Measurements from ENCODE around the gene LNP1. TPM values are rescaled to one million over a fixed set of nuclear protein-coding genes. Genes with fewer than 3 reads are reported as not detected.
A peak's percentile ranks its signal among the peaks of the same experiment; 100 is the strongest.

The LNP1 gene
- total and polyA plus RNA-seq, 2 of the 8 experiments (the other 6 are each of a cell fraction or from before 2014, with no cell fraction given), result 6.6 to 8.7 TPM

DNA sequence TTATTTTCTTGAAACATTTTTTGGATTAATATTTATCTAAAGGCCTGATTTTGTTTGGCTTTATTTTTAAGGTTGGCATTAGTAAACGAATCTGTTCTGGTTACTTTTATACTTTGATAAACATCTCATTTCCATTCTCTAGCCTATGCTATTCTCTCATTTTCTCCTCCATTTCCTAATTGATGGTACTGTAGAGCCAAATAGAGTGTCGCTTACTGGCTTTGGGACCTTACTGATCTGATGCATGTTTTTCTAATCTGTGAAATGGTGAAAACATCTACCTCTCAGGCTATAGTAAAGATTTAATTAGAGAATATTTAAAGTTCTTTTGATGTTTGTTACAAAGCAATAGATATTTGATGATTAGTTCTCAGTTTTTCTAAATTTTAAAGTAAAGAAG is 1.6 kb downstream of the LNP1 start:
- ChIA-PET CTCF (ENCODE audit: partially characterized antibody) (interaction anchor here (1.6 to 2.3 kb wide), 3 partner anchors 16 to 60 kb away, joined by 3 to 7 read pairs (median 6); no protein-coding TSS in a partner anchor), POLR2A (ENCODE audit: partially characterized antibody) (interaction anchor here (1.6 to 5.9 kb wide), 9 partner anchors 9 to 307 kb away, joined by 3 to 58 read pairs (median 14); partner anchors contain the start of genes NIT2, TFG and TMEM45A)
- Histone ChIP-seq H2BK120ac (replicated peaks; ENCODE audit: low read depth, low read length) (no peak overlapping the region), H3K9ac (replicated peaks in 1 of 4; ENCODE audit: extremely low read depth in 1 of 4, low read depth in 3 of 4, low read length in 3 of 4) (peak overlapping the region; percentile 21 to 93 (median 68); a peak in 4 of 7 replicates), H2AK5ac (ENCODE audit: low read depth, low read length) (no peak overlapping the region), H3K23ac (ENCODE audit: insufficient read length) (no peak overlapping the region), H2BK15ac (ENCODE audit: low read length) (no peak overlapping the region), H4K91ac (replicated peaks; ENCODE audit: insufficient read length, low read length) (no peak overlapping the region), H2AFZ (ENCODE audit: low read length) (no peak overlapping the region), H3K14ac (ENCODE audit: insufficient read length) (no peak overlapping the region), H4K8ac (ENCODE audit: extremely low read depth, insufficient read depth, low read length) (no peak overlapping the region), H4K5ac (ENCODE audit: insufficient read length, low read depth, low read length) (peak overlapping the region; percentile 28), H3K4me1 (replicated peaks in 1 of 4; ENCODE audit: control insufficient read depth in 3 of 4, insufficient read depth in 4 of 4, low read length in 3 of 4) (peaks cover 0 to 3% (median under 1%) of the 10 kb centered on the region in 4 experiments; a peak in 3 of 7 replicates), H3K4ac (replicated peaks; ENCODE audit: insufficient read length, low read depth, low read length) (no peak overlapping the region), H3K56ac (replicated peaks; ENCODE audit: insufficient read length, low read depth, low read length) (no peak overlapping the region), H3K4me3 (ENCODE audit: extremely low read depth in 1 of 4, insufficient read depth in 2 of 4, low read depth in 3 of 4, low read length in 4 of 4) (peak overlapping the region; percentile 59 to 96 (median 84)), H3K18ac (ENCODE audit: extremely low read depth, low read length) (no peak overlapping the region), H3K79me1 (ENCODE audit: low read depth, low read length) (no peaks in the 10 kb centered on the region), H2BK5ac (ENCODE audit: low read depth, low read length) (no peak overlapping the region), H3K27ac (ENCODE audit: low read depth, low read length) (no peak overlapping the region), H4K20me1 (replicated peaks in 1 of 2; ENCODE audit: control insufficient read depth in 1 of 2, insufficient read depth in 2 of 2, low read length in 2 of 2) (peaks cover 12% of the 10 kb centered on the region in 2 experiments), H3K23me2 (ENCODE audit: low read depth, low read length) (peaks cover 16% of the 10 kb centered on the region), H3K27me3 (replicated peaks in 1 of 4; ENCODE audit: control insufficient read depth in 3 of 4, extremely low read depth in 1 of 4, insufficient read depth in 3 of 4, low read length in 3 of 4) (no peaks in the 10 kb centered on the region), H3K9me3 (ENCODE audit: insufficient read depth in 2 of 2, low read depth in 1 of 2, low read length in 1 of 2) (no peaks in the 10 kb centered on the region), H3K79me2 (ENCODE audit: control insufficient read depth in 1 of 2, insufficient read depth in 2 of 2, low read length in 2 of 2) (peaks cover 17 to 78% of the 10 kb centered on the region in 2 experiments), H3K4me2 (ENCODE audit: insufficient read depth in 1 of 2, low read depth in 2 of 2, low read length in 2 of 2) (peak overlapping the region; percentile 91 to 92), H3K36me3 (ENCODE audit: control insufficient read depth in 2 of 4, insufficient read depth in 4 of 4, low read length in 3 of 4) (no peaks in the 10 kb centered on the region; a peak in 1 of 8 replicates), H2BK20ac (ENCODE audit: low read length) (no peak overlapping the region), H2BK12ac (ENCODE audit: low read depth, low read length) (no peak overlapping the region)
- no peak for FAIRE-seq
- 39% methylated on average over 2 of the region's 2 CpGs; no CpG with 5 or more reads in 1 of the 2 experiments for WGBS, 2 experiments (ENCODE audit: extremely low coverage in 1 of 2, insufficient coverage in 1 of 2, insufficient read length in 1 of 2, insufficient replicate concordance in 2 of 2, low coverage in 1 of 2, low lambda C conversion rate in 2 of 2, missing lambda C conversion rate in 1 of 2)
- TF ChIP-seq, protein P1, sequence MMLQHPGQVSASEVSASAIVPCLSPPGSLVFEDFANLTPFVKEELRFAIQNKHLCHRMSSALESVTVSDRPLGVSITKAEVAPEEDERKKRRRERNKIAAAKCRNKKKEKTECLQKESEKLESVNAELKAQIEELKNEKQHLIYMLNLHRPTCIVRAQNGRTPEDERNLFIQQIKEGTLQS (IDR thresholded peaks at IDR 0.05; ENCODE audit: insufficient read depth, low read depth, low read length), result no peak
- TF ChIP-seq ASH2L (IDR thresholded peaks at IDR 0.05; ENCODE audit: low read length), result no peak
- TF ChIP-seq MAFK (IDR thresholded peaks at IDR 0.05; ENCODE audit: low read depth, low read length), result no peak
- no peak for TF ChIP-seq SP1 (IDR thresholded peaks at IDR 0.05; ENCODE audit: low read depth, low read length)
- TF ChIP-seq RBBP5 (IDR thresholded peaks at IDR 0.05; ENCODE audit: borderline replicate concordance, low read depth, low read length), result no peak
- no peak for TF ChIP-seq TAF1 (IDR thresholded peaks at IDR 0.05; ENCODE audit: low read depth, low read length)
- no peak for TF ChIP-seq YY1 (IDR thresholded peaks at IDR 0.05; ENCODE audit: low read depth, low read length)
- TF ChIP-seq EGR1 (IDR thresholded peaks at IDR 0.05; ENCODE audit: borderline replicate concordance, low read depth, low read length), result no peak
- DNase-seq (ENCODE audit: low read depth in 1 of 2, low spot score in 2 of 2), result no peak
